SH-SY5Y (cell line): ENCODE data around the gene FGF19.

Source experiments
- GATA2 ChIP-seq: IDR thresholded peaks from 2 replicates; pipeline ENCODE4 v1.6.1; 2011; ENCODE audit warnings: mild to moderate bottlenecking, low read depth, low read length
- GATA3 ChIP-seq: IDR thresholded peaks from 2 replicates; pipeline ENCODE4 v1.6.1; 2011; ENCODE audit warnings: low read depth, mild to moderate bottlenecking, low read length, moderate library complexity

DNA sequence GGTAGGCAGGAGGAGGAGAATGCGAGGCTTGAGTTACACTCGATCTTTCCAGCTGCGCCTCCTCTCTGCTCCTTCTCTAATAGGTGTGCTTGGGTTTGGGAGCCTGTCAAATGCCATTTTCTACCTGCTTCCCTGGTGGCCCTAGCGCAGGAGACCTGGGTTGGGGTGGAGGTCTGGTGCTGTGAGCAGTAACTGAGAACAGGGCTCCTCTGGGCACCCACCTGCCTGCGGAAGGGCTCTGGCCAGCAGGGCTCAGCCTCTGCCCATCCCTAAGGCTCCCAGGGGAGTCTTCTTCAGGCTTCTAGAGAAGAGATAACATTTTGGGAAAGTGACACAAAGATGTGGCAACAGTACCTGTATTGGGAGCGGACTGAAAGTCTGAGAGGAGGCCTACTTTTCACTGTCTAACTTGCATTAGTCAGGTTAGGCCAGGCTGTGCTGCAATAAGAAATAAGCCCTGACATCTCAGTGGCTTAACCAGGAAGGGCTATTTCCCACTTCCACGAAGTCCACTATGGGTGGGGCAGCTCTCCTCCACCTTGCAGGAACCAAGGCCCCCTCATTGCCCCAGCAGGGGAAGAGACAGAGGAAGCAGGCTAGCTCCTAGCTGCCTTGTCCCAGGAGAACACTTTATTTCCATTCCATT is 21.0 kb downstream of the FGF19 start:
- TF ChIP-seq GATA3 (no peak), GATA2 (no peak)
